Activated gamma-delta T cell treated with Interleukin-2 at 50 U/mL for 16 hours (primary cell): ENCODE measurements around the gene FXYD3.
"Not testable (repeated sequence)": the region's sequence is repeated elsewhere in the genome, so short reads cannot be mapped to it uniquely, and the experiment has no call there.

ENCODE experiments used
- DNase-seq: peaks from one replicate; pipeline ENCODE4 v3.0.0-alpha.2; 2020

FXYD3 gene

GRCh38 chr19:35143231-35143715, 27.6 kb downstream of the FXYD3 start, which contains the start of gene FXYD7:
TSS of gene FXYD7 (plus strand) at chr19:35143255. CDS start at chr19:35143334, 79 bp downstream.
- no peak for DNase-seq

DNA sequence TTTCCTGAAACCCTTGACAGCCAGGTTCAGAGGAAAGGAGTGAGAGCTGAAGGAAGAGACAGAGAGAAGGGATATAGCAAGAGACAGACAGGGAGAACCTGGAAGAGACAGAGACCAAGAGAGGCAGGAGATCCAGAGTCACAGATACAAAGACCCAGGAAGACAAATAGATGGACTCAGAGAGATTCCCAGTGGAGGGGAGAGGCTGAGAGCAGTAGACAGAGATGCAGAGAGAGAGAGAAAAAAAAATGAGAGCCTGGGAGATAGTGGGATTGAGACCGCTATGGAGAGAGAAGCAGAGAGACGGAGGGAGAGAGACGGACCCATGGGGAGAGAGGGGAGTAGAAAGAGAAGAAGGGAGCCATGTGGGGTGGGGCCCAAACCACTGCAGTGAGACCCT, 28.2 kb downstream of the FXYD3 start:
- DNase-seq = no peak

DNA sequence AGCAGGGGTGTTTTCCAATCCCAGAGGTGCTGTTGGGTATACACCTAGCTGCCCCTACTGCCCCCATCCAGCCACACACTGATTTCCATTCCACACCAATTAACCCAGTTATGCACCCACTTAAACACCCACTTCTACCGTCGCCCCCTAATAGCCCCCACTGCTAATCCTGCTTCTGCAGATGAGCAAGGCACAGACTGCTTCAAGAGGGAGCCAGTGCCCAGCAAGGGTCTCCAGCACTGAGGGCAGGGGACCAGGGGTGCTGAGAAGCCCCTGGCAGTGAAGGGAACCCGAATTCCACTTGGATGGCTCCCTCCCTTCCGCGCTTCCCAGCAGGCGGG, 28.6 kb downstream of the FXYD3 start:
- DNase-seq = no peak

DNA sequence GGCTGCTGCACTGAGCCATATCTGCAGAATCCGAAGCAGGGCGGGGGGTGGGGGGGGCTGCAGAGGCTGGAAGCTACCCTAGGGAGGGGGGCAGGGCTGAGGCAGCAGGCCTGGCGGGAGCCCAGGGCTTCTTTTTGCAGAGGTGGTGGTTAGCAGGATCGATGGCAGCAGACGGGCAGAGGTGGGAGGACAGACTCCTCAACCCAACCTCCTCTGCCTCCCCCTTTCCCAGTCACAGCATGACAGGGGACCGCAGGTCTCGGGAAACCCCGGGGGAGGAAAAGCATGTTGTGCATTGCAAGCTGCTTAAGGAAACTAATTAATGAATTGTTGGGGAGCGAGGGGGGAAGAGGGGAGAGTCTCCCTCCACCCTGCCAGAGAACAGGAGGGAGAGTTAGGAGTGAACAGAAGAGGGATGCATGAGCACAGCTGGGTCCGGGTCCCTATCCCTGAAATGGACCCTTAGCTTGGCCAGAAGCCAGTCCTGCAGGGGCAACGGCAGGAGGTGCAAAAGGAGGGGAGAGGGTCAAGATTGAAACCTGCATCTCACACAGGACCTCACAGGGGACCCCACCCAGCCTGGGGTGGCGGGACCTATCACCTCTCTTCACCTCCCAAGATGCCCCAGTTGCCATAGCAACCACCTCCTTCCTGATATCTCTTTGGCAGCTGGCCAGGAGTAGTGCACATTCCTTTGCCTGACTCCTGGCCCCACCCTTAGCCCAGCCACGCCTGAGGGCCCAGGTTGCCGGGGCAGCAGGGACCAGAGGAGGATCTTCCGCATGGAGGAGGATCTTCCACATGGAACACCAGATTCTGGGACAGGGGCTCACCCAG, 29.2 kb downstream of the FXYD3 start:
- no peak for DNase-seq

DNA sequence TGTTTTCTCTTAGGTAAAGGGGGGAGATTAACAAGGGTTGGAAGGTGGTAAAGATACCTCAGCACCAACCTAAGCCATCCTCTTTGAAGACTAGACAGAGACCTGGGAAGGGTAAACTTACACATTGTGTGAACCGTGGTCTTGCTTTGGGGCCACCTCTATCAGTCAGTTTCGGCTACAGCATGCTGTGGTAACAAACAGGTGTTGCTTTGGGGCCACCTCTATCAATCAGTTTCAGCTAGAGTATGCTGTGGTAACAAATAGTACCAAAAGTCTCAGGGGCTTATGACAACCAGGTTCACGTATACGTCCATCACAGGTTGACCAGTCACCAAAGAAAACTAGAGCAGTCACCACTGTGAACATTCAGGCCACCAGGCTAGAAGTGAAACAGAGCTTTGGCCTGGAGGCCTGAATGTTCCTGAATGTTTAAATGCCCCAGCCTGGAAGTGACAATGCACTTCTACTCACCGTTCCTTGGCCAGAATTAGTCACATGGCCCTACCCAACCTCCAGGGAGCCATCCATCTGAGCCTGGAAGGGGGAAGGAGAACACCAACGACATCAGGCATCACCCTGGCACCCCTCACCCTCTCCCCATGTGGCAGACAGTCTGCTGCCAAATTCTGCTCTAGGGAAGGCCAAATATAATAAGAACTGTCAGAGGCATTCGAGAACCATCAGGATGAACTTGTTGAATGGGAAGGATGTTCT, 31.3 kb downstream of the FXYD3 start:
- no peak for DNase-seq

GRCh38 chr19:35149463-35149862, 33.8 kb downstream of the FXYD3 start:
- DNase-seq = no peak

- DNase-seq = no peak
These were observed 34.8 kb downstream of the FXYD3 start for GRCh38 chr19:35150445-35150844.

DNA sequence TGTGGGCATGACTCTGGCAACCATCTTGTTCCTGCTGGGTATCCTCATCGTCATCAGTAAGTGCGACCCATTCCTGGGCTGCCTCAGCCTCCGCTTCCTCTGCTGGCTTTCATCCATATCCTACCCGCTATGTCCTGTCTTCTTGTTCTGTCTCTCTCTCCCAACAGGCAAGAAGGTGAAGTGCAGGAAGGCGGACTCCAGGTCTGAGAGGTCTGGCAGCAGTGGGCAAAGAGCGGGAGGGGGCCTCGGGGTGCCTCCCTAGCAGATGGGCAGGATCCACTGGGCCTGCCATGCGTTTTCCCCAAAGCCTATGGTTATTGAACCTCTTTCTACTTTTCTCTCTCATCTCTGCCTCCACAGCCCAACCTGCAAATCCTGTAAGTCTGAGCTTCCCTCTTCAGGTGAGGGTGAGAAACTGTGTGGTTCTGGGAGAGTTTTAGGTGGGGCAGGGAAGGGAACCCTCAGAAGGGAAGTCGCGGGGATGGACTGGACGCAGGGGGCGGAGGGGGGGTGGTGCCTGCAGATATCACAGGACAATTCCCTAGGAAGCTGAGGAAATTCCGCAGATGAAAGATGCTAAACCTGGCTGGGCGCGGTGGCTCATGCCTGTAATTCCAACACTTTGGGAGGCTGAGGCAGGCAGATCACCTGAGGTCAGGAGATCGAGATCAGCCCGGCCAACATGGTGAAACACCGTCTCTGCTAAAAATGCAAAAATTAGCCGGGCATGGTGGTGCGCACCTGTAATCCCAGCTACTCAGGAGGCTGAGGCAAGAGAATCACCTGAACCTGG, 35.8 kb downstream of the FXYD3 start:
- no peak for DNase-seq

- DNase-seq = not testable (repeated sequence)
These were observed 37.5 kb downstream of the FXYD3 start for GRCh38 chr19:35153129-35153522.

DNA sequence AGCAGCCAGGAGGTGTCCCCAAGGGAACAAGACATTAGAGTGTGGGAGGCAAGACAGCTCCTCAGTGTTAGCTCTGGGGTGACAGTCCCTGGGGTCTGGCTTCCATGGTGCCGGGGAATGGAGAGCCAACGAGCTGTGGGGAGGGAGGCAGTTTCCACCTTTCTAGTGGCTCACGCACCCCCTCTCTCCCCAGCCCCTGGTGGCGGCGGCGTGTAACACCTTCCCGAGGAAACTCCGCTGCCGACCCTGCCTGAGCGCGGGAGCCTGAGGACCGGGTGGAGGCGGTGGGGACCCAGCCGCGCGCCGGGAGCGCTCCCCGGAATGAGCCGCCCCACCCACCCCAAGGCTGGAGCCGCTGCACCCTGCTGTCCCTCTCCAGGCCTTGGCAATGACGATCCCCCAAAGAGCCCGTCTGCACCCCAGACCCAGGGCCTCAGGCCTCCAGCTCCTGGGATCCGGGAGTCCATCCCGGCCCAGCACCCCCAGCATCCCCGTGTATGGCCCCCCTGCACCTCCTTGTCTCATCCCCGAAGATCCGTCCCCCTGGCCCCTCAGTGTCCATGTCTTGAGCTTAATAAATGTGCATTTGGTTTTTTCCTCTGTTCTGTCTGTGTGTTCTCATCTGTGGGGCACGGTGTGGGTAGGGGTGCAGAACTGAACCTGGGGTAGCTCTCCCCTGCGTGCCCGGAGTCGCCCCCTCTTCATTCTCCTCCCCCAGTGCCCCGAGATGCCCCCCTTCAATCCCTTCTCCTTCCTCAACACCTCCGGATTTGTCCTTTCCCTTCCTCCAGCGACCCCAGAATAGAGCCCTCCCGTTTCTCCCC, 38.3 kb downstream of the FXYD3 start:
- DNase-seq = peak; percentile 70

GRCh38 chr19:35154525-35155406, 39.1 kb downstream of the FXYD3 start, which contains the start of gene FXYD5:
TSS of gene FXYD5 (plus strand) at chr19:35154735. CDS start at chr19:35155551, 816 bp downstream.
- peak; percentile 63 for DNase-seq

DNA sequence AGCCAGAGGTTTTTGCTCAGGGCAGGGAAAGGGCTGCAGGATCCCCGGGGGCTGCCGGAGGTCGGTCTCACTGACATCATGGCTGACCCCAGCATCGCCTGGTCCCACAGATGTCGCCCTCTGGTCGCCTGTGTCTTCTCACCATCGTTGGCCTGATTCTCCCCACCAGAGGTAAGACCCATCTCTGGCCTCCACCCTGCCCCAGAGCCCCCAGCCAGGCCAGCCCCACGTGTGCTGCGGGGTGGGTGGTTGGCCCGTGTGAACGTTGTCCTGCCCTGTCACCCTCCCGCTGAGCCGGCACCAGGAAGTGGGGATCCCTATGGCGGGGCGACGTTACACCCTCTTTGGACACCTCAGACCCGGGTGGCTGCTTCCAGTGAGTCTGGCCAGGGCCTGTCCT, 39.8 kb downstream of the FXYD3 start:
- DNase-seq = no peak

DNA sequence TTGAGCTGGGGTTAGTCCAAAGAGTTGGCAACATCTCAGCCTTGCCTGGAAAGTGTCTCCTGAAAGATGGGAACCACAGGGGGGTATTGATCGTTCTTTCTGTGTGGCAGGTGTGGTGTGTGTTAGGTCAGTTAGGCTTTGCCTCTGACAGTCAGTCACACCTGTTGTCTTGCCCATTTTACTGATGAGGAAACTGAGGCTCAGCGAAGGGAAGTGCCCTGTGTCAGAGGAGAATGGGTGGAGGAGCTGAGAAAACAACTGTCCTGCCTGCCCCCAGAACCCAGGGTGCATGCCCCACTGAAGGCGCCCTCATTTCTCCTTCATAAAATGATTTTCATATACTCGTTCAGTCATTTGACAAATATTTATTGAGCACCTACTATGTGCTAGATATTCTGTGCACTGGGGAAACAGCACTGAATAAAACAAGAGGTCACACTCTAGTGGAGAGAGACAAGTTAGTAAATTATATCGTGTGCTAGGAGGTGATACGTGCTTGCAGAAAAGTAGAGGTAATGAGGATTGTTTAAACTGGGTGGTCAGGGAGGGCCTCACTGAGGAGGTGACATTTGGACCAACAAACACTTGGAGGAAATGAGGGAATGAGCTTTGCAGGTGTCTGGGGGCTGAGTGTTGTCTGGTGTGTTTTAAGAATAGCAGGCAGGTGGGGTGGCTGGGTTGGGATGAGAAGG, 40.5 kb downstream of the FXYD3 start:
- DNase-seq = no peak

DNA sequence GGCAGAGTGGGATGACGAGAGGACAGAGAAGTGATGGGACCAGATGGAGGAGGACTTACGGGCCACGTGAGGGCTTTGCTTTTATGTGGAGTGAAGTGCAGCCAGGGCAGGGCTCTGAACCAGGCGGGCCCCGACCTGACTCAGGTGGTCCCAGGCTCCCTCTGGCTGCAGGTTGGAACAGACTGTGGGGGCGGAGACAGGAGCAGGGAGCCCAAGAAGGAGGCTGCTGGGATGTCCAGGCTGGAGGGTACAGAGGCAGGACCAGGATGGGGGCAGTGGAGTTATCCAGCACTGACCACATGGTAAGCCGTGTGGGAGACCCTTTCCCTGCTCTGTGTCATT, 41.0 kb downstream of the FXYD3 start:
- DNase-seq = no peak

GRCh38 chr19:35157431-35157830, 41.8 kb downstream of the FXYD3 start:
- DNase-seq = no peak

GRCh38 chr19:35159606-35160005, 44.0 kb downstream of the FXYD3 start:
- no peak for DNase-seq

DNA sequence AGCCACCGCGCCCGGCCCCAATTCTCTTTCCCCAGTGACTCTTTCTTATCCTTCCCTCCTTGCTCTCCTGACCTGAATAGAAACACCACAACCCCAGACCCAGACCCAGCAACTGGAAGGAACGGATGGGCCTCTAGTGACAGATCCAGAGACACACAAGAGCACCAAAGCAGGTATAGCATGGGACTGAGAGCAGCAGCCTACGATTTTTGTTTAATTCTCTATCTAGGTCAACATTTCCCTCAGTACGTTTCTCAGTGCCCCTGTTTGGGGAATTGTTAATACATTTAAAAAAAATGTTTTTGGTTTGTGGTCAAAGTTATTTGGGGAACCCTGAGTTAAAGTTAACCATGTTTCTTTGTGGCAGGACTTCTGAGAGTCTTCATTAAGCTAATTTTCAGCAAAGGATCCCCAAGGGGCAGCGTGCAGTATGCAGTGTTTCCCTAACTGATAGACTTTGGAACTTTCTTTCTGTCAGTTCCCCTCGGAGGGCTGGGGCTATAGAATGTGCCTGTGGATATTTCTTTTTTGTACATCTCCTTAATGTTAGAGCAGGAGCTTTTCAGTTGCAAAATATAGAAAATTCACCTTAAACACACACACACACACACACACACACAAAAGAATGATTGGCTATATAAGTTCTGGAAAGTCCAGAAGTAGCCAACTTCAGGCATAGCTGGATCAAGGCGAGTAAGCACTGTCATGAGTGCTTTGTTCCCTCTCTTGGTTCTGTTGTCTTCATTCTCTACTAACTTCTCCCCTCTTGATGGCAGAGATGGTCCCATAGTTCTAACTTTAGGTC, 45.2 kb downstream of the FXYD3 start:
- no peak for DNase-seq

GRCh38 chr19:35161434-35161743, 45.8 kb downstream of the FXYD3 start:
- DNase-seq = no peak

- no peak for DNase-seq
These were observed 47.1 kb downstream of the FXYD3 start for GRCh38 chr19:35162471-35163326.
